K562 (cell line): ENCODE data around the gene GVQW3. TPM values are rescaled to one million over a fixed set of nuclear protein-coding genes. Genes with fewer than 3 reads are reported as not detected.

ENCODE experiments used
- BCOR ChIP-seq: fragments of 450-650 bp; IDR thresholded peaks from 2 replicates; pipeline ENCODE4 v1.6.1; 2016
- E2F3 ChIP-seq: fragments of 250-450 bp; sonication (Bioruptor Pico); IDR thresholded peaks from 2 replicates; pipeline ENCODE4 v1.4.0; 2020; ENCODE audit warnings: mild to moderate bottlenecking
- E2F4 ChIP-seq: sonication (generic); formaldehyde crosslinking; IDR thresholded peaks from 2 replicates; pipeline ENCODE4 v1.8.0; 2022; ENCODE audit warnings: mild to moderate bottlenecking, low read depth, missing genetic modification reagents
- E2F8 ChIP-seq: fragments of 450-650 bp; IDR thresholded peaks from 2 replicates; pipeline ENCODE4 v1.7.1; 2018; ENCODE audit warnings: mild to moderate bottlenecking, low read depth; ENCODE audit not compliant: partially characterized antibody
- HMG20B ChIP-seq: fragments of 250-450 bp; sonication (Bioruptor Pico); IDR thresholded peaks from 2 replicates; pipeline ENCODE4 v1.5.0; 2021; ENCODE audit warnings: mild to moderate bottlenecking
- MCM7 ChIP-seq, 2 experiments: fragments of 450-650 bp; IDR thresholded peaks; 2 replicates each; pipeline ENCODE4 v1.6.1; 2016 to 2018
- MTA1 ChIP-seq: fragments of 450-650 bp; IDR thresholded peaks from 2 replicates; pipeline ENCODE4 v1.6.1; 2017; ENCODE audit warnings: borderline replicate concordance
- PTRF ChIP-seq: fragments of 450-650 bp; IDR thresholded peaks from 2 replicates; pipeline ENCODE4 v1.6.1; 2016; ENCODE audit warnings: mild to moderate bottlenecking, missing genetic modification characterization, missing compliant biosample characterization
- RCOR1 ChIP-seq, 2 experiments: IDR thresholded peaks; 2 replicates each; pipeline ENCODE4 v1.6.1; 2012; ENCODE audit warnings: low read depth in 2 of 2, low read length in 2 of 2, borderline replicate concordance in 1 of 2, improper control_type of control experiment in 1 of 2
- SFPQ ChIP-seq: fragments of 200-400 bp; formaldehyde crosslinking; IDR thresholded peaks from 2 replicates; pipeline ENCODE4 v1.6.1; 2017; ENCODE audit warnings: mild to moderate bottlenecking, low read depth, low read length, moderate library complexity
- SNRNP70 ChIP-seq: fragments of 200-400 bp; formaldehyde crosslinking; optimal IDR thresholded peaks from 2 replicates; pipeline ENCODE3; 2017; ENCODE audit warnings: low read depth, low read length
- SPI1 ChIP-seq: IDR thresholded peaks from 2 replicates; pipeline ENCODE4 v1.6.1; 2011; ENCODE audit warnings: low read depth, low read length, control low read depth, borderline replicate concordance
- SRF ChIP-seq, 2 experiments: fragments of 250-450, 450-650 bp in 1 of 2; sonication (Bioruptor Pico) in 1 of 2; sonication (generic) in 1 of 2; formaldehyde crosslinking; IDR thresholded peaks; 2 replicates each; pipeline versions ENCODE4 v1.5.0 to v1.5.1; 2020 to 2022; ENCODE audit warnings: mild to moderate bottlenecking in 1 of 2, missing genetic modification reagents in 1 of 2
- TAF15 ChIP-seq: fragments of 200-400 bp; formaldehyde crosslinking; IDR thresholded peaks from 2 replicates; pipeline ENCODE4 v1.6.1; 2017; ENCODE audit warnings: mild to moderate bottlenecking, low read depth, low read length, moderate library complexity
- TBL1XR1 ChIP-seq, 2 experiments: IDR thresholded peaks; 2 replicates each; pipeline ENCODE4 v1.6.1; 2012; ENCODE audit warnings: improper control_type of control experiment in 2 of 2, low read length in 2 of 2, mild to moderate bottlenecking in 1 of 2
- ZNF165 ChIP-seq: fragments of 250-450 bp; sonication (Bioruptor Pico); IDR thresholded peaks from 2 replicates; pipeline ENCODE4 v1.4.0; 2020; ENCODE audit warnings: borderline replicate concordance
- ZNF184 ChIP-seq: sonication (generic); formaldehyde crosslinking; IDR thresholded peaks from 2 replicates; pipeline ENCODE4 v1.5.0; 2020; ENCODE audit warnings: missing genetic modification reagents
- ZNF589 ChIP-seq: fragments of 200-800 bp; sonication (Bioruptor generic); IDR thresholded peaks from 2 replicates; pipeline ENCODE4 v1.6.1; 2016; ENCODE audit warnings: low read depth, missing genetic modification characterization, missing compliant biosample characterization
- polyA plus RNA-seq, 8 experiments: library from polyadenylated mRNA; depleted of rRNA in 4 of 8; stranded (reverse) in 5 of 8; unstranded in 3 of 8; fragments of >200 nt; fragmentation: Nextera tagmentation in 2 of 8; fragmentation: Illumina TruSeq in 1 of 8; extraction: Ambion mirVana in 2 of 8; extraction: Trizol in 1 of 8; gene quantifications; 2 replicates each; pipeline versions ENCODE4 v1.2.1 to v1.2.3, GENCODE V29; 2011 to 2014; ENCODE audit warnings: inconsistent platforms in 1 of 8, missing spikeins in 1 of 8
- total RNA-seq, 7 experiments: library from RNA; depleted of rRNA in 6 of 7; stranded (reverse); fragments of >200 nt in 6 of 7; fragmentation: Illumina TruSeq in 2 of 7; extraction: Trizol in 2 of 7; gene quantifications; 2 replicates each; pipeline versions ENCODE4 v1.2.1 to v1.2.3, GENCODE V29; 2011 to 2021; ENCODE audit warnings: low replicate concordance in 1 of 7
- TF ChIP-seq, protein P1 (sequence below): fragments of 250-450 bp; sonication (Bioruptor Pico); IDR thresholded peaks from 2 replicates; pipeline ENCODE4 v1.5.0; 2020; ENCODE audit warnings: mild to moderate bottlenecking, borderline replicate concordance

The GVQW3 gene
- total and polyA plus RNA-seq, 9 of the 15 experiments (the other 6 are each of a cell fraction or from before 2014, with no cell fraction given), result 0.66 to 5.7 (median 2.1) TPM

DNA sequence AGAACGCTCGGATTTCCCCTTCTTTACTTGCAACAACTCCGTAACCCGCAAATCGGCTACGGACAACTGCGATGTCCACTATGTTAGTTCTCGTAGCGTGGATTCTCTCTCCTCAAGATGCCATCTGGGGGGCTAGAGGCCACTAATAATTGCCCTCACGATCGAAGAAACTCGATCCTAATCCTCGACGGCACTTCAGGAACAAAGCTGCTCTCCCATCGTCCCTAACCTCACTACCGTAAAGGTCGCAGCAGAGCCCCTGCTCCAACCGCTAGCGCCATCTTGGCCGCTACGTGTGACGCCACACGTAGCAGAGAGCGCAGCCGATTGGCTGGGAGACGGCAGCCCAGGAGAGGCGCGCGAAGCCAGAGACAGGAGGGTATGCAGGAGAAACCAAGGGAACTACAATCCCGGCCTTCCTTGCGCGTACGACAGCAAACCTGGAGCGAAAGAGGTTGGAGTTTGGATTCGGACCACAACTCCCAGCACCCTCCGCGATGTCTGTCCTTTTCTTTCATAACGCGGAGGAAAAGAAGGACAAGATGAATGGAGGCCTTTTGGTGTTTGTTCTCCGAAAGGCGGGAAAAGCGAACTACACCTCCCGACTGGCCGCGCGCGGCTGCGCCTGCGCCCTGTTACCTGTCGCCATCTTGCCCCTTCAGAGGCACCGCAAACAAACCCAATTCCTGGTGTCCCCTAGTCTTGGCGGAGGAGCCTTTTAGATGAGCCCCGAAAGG is 63.4 kb downstream of the GVQW3 start, which contains the start of gene EMSY (continued):
- TF ChIP-seq E2F8, result peak; percentile 80
- no peak for TF ChIP-seq SFPQ
- TF ChIP-seq SRF (CRISPR knock-in tag; IDR thresholded peaks at IDR 0.05), result no peak; a peak in 1 of 4 replicates
- no peak for TF ChIP-seq MCM7 (IDR thresholded peaks at IDR 0.05)
- TF ChIP-seq HMG20B (CRISPR knock-in tag), result no peak
- no peak for TF ChIP-seq ZNF165 (CRISPR knock-in tag)
- peak; percentile 91 for TF ChIP-seq E2F3 (CRISPR knock-in tag)
- TF ChIP-seq PTRF, result no peak
- TF ChIP-seq ZNF589 (CRISPR knock-in tag), result no peak
- peak; percentile 90 for TF ChIP-seq E2F4 (CRISPR knock-in tag)
- TF ChIP-seq TBL1XR1 (IDR thresholded peaks at IDR 0.05; ENCODE audit: low read length in 2 of 2), result peak in 1 of 2 experiments; percentile 62; a peak in 1 of 4 replicates
- TF ChIP-seq RCOR1 (IDR thresholded peaks at IDR 0.05; ENCODE audit: borderline replicate concordance in 1 of 2, low read depth in 2 of 2, low read length in 2 of 2), result no peak
- no peak for TF ChIP-seq TAF15
- TF ChIP-seq SPI1, result no peak
- TF ChIP-seq BCOR, result no peak
- no peak for TF ChIP-seq SNRNP70
- TF ChIP-seq MTA1, result no peak
- TF ChIP-seq ZNF184 (CRISPR knock-in tag), result no peak
- TF ChIP-seq, protein P1, sequence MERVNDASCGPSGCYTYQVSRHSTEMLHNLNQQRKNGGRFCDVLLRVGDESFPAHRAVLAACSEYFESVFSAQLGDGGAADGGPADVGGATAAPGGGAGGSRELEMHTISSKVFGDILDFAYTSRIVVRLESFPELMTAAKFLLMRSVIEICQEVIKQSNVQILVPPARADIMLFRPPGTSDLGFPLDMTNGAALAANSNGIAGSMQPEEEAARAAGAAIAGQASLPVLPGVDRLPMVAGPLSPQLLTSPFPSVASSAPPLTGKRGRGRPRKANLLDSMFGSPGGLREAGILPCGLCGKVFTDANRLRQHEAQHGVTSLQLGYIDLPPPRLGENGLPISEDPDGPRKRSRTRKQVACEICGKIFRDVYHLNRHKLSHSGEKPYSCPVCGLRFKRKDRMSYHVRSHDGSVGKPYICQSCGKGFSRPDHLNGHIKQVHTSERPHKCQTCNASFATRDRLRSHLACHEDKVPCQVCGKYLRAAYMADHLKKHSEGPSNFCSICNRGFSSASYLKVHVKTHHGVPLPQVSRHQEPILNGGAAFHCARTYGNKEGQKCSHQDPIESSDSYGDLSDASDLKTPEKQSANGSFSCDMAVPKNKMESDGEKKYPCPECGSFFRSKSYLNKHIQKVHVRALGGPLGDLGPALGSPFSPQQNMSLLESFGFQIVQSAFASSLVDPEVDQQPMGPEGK, result no peak
